Measurements from ENCODE around the gene NEK9.
"Not testable (repeated sequence)": the region's sequence is repeated elsewhere in the genome, so short reads cannot be mapped to it uniquely, and the experiment has no call there.

NEK9 gene

DNA sequence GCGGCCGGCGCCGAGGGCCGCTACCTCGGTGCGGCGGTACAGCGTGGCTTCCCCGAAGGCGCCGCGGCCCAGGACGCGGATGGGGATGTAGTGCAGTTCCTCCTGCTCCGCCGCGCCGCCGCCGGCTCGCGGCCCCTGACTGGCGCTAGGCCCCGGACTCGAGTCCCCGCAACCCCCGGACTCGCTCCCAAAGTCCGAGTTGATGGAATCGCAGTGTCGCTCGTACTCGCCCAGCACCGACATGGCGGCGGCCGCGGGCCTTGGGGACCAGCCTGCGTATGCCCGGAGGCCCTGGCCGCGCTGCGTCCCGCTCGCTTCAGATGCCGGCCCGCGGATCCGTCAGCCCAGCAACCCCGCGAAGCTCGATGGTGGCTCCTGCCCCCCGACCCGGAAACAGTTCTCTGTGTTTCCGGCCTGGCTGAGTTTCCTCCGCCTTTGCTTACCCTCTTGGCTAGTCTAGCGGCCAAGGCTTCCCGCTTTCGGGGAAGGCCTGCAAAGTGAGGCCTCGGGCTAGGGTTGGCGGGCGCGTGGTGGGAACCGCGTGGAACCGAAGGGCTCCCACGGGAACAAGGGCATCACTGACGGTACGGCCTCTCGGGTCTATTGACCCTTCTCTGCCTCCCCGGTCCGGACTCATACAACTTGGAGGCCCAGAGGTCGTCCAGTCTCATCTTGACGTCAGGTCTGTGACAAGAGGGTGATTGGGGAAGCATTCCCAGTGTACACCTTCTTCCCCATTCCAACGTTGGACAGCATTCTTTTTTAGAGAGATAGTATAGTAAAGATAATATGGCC lies at the start of gene NEK9:
NEK9 (minus strand) TSS at position 370 of the 795 bp plus-strand sequence; CDS start at position 243, 127 bp downstream.
- peak; percentile 75 to 83 for DNase-seq

DNA sequence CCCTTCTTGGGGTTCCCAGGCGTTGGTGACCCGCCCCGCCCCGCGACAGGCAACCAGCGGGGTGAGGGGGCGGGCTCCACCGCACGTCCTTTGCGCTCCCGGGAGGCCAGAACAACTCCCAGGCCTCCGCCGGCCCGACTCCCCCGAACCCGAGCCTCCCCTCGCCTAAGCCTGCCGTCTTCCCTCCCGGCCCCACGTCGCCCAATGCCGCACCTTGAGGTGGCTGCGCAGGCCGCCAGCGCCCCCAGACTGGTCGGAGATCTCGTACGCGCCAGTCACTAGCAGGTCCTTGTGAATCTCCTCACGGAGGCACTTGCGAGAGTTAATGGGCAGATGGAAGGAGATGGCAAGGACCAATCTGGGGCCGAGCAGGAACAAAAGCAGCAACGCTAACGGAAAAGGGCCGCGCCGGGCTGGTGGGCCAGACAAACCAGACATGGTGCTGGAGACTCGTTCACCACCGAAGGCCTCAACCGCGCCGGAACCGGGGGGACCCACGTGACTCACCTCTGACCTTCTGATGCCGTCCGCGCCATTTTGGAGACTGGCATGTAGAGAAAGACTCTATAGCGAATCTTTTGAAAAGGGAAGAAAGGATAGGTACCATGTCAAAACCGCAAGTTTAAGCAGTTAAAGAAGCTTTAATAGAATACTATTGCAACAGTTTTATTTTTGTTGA lies 49.4 kb upstream of the NEK9 start, which contains the start of gene TMED10:
TMED10 (minus strand) TSS at position 471 of the 679 bp plus-strand sequence; CDS start at position 438, 33 bp downstream.
- peak; percentile 95 to 96 for DNase-seq

GRCh38 chr14:75175677-75176141 lies 48.9 kb upstream of the NEK9 start:
- peak in 1 of 2 experiments; percentile 44 for DNase-seq

GRCh38 chr14:75174066-75174465 lies 47.2 kb upstream of the NEK9 start:
- DNase-seq = no peak

DNA sequence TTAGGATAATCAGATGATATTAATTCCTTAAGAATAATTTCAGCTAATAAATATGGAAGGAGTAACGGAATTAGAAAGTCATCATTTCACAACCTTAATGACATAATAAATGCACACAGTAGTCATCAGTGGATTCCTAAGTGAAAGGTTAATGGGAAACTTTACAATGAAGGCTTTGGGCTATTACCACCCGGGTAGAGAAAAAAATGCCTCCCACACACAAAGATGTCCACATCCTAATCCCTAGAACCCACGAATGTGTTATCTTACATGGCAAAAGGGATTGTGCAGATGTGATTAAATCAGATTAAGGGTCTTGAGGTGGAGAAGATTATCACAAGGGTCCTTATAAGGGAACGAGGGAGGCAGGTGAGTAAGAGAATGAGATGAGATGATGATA lies 43.9 kb upstream of the NEK9 start:
- DNase-seq = no peak

- DNase-seq = no peak
Measured at GRCh38 chr14:75168586-75169335, 41.9 kb upstream of the NEK9 start.

DNA sequence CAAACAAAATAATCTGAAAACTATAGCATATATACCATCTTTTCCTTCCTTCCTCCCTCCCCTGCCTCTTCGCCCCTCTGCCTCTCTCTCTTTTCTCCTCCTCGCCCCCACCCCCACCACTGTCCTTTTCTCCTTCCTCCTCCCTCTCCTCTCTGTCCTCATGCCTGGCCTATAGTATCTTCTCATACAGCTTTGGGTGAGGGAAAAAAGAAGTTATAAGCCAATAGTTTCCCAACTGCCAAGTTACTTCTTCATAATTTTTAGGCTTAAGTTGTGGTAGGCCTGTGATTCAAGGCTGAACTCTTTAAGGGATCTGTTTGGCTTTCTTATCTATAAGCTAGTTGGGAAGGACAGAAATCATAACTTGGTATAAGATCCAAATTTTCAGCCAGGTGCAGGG lies 40.5 kb upstream of the NEK9 start:
- DNase-seq = no peak

DNA sequence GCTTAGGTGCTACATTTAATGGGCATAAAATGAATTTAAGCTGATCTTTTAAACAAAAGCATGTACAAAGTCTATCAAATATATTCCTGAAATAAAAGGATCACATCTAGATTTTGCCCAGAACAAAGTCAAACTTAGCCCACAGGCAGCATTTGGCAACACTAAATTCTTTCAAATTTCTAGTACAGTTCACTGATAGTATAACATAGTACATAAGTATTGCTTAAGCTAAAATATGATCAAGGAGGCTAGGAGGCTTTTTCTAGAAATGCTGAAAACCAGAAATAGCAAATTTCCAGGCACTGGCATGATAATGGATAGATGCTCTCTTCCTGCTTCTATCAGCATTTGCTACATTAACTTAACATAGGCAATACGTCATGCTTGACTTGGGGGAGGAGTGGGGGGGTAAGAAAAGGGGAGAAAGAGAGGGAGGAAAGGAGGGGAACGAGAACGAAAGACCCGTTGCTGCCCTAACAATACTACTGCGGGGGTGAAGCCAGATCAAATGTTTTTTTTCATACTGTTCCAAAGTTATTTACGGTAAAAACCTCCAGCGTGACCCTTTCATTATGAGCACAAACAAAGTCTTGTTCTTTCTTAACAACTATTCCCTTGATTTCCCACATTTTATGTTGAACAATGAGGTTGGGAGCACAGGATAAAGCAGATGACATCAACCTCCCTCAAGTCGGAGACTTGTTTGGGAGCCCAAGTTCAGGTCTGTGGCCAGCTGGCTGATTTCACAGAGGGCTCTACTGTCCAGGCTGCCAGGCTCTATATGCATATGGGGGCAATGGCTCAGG lies 38.9 kb upstream of the NEK9 start:
- DNase-seq = no peak

DNA sequence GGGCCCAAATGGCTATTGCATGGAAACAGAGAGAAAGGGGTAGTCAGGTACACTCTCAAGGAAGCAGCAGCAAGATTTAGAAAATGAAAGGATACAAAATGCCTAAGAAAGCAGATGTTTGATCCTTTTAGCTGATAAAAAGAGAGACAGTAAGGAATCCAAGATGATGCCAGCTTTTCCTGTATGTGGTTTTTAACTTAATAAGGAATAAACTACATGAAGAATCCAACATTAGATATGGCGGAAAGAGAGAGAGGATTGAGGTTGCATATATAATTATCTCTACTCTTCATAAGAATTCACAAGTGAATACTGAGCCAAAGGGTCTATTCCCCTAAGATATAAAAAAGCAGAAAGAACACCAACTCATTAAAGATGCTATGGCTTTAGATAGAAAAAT lies 38.0 kb upstream of the NEK9 start:
- DNase-seq = no peak

DNA sequence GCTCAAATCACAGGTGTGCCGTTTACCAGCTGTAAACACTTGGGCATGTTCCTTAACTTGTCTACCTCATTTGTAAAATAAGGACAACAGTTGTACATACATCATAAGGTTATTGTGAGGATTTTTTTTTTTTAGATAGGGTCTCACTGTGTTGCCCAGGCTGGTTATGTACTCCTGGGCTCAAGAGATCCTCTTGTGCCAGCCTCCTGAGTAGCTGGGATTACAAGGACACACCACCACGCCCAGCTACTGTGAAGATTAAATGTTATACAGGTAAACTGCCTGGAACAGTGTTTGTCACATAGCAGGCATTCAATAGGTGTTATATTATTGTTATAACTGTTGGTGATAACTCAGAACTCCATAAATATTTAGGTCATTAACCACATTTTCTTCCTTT lies 36.8 kb upstream of the NEK9 start:
- no peak for DNase-seq

DNA sequence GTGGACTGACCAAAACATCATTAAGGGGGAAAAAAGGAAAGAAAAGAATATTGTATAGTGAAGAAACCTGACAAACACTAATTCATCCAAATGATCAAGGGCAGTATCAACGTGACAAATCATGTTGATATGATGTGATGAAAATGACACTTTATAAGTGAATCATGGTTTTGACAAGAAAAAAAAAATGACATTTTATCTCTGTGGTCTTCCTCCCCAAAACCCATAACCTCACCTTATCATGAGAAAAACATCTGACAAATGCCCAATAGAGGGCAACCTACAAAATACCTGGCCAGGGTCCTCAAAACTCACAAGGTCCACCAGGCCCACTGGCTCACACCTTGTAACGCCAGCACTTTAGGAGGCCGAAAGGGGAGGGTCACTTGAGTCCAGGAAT lies 35.8 kb upstream of the NEK9 start:
- DNase-seq = no peak

- no peak for DNase-seq
Measured at GRCh38 chr14:75158843-75159614, 32.2 kb upstream of the NEK9 start.

DNA sequence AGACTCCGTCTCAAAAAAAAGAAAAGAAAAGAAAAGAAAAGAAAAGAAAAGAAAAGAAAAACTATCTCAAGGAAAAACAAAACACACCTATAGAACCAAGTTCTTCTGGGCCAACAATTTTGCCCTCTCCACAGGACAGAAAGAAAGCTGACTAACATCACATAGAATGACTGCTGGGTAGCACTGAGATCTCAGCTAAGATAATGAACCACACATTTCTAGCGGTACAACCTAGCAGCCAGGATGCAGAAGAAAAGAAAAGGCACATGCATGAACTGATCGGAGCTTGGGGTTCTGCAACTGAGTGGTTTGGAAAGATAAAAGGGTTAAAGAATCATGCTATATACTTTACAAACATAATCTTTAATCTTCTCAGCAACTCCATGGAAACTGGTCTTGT lies 30.1 kb upstream of the NEK9 start:
- DNase-seq = no peak

DNA sequence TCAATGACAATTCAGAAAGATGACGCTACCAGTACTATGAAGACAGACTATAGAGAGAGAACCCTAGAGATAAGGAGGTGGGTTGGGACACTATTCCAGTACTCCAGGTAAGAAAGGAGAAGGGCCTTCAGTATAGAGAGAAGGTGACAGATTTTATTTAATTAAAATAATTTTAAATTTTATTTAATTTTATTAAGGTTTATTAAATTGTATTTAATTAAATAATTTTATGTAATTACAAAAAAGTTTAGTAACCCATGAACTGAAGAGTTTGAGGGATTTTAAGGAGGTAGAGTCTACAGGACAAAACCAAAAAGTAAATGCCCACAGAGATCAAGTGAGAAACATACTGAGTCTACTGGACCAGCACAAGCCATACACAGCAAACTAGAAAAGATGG lies 29.3 kb upstream of the NEK9 start:
- DNase-seq = no peak

GRCh38 chr14:75155169-75155568 lies 28.3 kb upstream of the NEK9 start:
- no peak for DNase-seq

DNA sequence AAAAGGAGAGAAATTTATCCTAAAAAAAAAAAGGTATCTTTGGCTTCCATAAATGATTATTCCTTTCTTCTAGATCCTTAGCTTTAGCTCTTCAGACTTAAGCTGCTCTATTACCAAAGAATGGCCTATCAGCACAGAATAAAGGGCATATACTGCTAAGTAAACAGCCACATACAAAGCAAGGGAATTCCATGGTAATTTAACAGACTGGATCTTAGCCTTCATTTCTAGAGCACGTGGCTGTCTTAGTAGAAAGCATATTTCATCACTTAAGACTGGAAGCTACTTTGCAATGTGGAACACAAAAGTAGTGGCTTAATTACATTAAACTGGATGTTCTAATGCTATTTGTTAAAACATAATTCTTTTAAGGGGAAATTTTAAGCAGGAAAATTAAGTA lies 26.4 kb upstream of the NEK9 start:
- no peak for DNase-seq

- no peak for DNase-seq
Measured at GRCh38 chr14:75151851-75152250, 25.0 kb upstream of the NEK9 start.

GRCh38 chr14:75150637-75151036 lies 23.8 kb upstream of the NEK9 start:
- not testable (repeated sequence) for DNase-seq

GRCh38 chr14:75150150-75150549 lies 23.3 kb upstream of the NEK9 start:
- no peak for DNase-seq

GRCh38 chr14:75147423-75148071 lies 20.7 kb upstream of the NEK9 start:
- DNase-seq = peak; percentile 83 to 85

DNA sequence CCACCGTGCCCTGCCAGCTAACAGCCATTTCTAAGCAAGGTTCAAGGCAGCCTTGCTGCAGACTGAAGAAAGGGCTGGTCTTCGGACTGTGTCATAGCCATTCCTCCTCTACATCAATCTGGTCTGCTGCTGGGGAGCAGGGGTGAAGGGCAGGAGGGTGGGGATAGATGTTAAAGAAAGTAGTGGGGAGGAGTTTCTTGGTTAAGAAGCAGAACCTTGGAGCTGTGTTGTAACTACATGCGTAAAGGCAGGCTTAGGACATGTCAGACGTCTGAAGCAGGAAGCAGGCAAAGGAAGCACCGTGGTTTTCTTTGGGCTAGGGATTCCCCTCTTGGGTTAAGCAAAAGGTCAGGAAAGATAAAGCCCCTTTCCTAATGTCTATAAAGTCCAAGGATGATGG lies 18.1 kb upstream of the NEK9 start:
- peak; percentile 86 to 88 for DNase-seq
